Breast epithelium (tissue), 3 donors: ENCODE data around the gene ABL1.
"Not testable (repeated sequence)": the region's sequence is repeated elsewhere in the genome, so short reads cannot be mapped to it uniquely, and the experiment has no call there.

ENCODE experiments used
- CTCF ChIP-seq, 3 donors: fragments of 450-650 bp; IDR thresholded peaks; one replicate each; pipeline ENCODE4 v1.5.1; 2016 to 2017; ENCODE audit warnings: antibody characterized with exemption in 3 of 3, mild to moderate bottlenecking in 3 of 3, moderate library complexity in 3 of 3
- POLR2A ChIP-seq: fragments of 450-650 bp; IDR thresholded peaks from one replicate; pipeline ENCODE4 v1.6.1; 2016; ENCODE audit warnings: antibody characterized with exemption, mild to moderate bottlenecking, moderate library complexity
- POLR2AphosphoS5 ChIP-seq, 3 donors: sonication (generic); formaldehyde crosslinking; IDR thresholded peaks; one replicate each; pipeline ENCODE4 v1.6.1; 2017; ENCODE audit warnings: antibody characterized with exemption in 3 of 3

DNA sequence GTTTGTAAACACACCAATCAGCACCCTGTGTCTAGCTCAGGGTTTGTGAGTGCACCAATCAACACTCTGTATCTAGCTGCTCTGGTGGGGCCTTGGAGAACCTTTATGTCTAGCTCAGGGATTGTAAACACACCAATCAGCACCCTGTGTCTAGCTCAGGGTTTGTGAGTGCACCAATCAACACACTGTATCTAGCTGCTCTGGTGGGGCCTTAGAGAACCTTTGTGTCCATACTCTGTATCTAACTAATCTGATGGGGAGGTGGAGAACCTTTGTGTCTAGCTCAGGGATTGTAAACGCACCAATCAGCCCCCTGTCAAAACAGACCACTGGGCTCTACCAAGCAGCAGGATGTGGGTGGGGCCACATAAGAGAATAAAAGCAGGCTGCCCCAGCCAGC is 75.6 kb downstream of the ABL1 start:
- not testable (repeated sequence) for TF ChIP-seq CTCF (IDR thresholded peaks at IDR 0.05); POLR2A; POLR2AphosphoS5 (IDR thresholded peaks at IDR 0.05)
